ENCODE measurements around the gene VTA1. TPM values are rescaled to one million over a fixed set of nuclear protein-coding genes. Genes with fewer than 3 reads are reported as not detected.

The VTA1 gene
- total and polyA plus RNA-seq, 2 of the 8 experiments (the other 6 are each of a cell fraction or from before 2014, with no cell fraction given), result 63.6 to 67.0 TPM

DNA sequence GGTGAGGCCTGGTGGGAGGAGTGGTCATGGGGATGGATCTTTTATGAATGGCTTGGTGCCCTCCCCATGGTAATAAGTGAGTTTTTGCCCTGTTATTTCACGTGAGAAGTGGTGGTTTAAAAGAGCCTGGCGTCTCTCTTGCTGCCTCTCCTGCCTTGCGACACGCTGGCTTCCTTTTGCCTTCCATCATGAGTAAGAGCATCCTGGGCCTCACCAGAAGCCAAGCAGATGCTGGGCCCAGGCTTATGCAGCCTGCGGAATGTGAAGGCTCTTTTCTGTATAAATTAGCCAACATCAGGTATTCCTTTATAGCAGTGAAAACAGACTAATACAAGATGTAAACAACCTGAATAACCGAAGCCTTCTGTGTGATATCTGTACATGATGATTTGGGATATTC, 27.6 kb downstream of the VTA1 start:
- no peak for FAIRE-seq
- Histone ChIP-seq H4K91ac (replicated peaks; ENCODE audit: insufficient read length, low read length) (no peak overlapping the region), H2AK5ac (ENCODE audit: low read depth, low read length) (no peak overlapping the region), H3K14ac (ENCODE audit: insufficient read length) (no peak overlapping the region), H2BK5ac (ENCODE audit: low read depth, low read length) (no peak overlapping the region), H4K20me1 (replicated peaks in 1 of 2; ENCODE audit: control insufficient read depth in 1 of 2, insufficient read depth in 2 of 2, low read length in 2 of 2) (no peaks in the 10 kb centered on the region), H2AFZ (ENCODE audit: low read length) (no peak overlapping the region), H3K9ac (replicated peaks in 1 of 4; ENCODE audit: extremely low read depth in 1 of 4, low read depth in 3 of 4, low read length in 3 of 4) (no peak overlapping the region), H4K8ac (ENCODE audit: extremely low read depth, insufficient read depth, low read length) (no peak overlapping the region), H3K4ac (replicated peaks; ENCODE audit: insufficient read length, low read depth, low read length) (no peak overlapping the region), H3K56ac (replicated peaks; ENCODE audit: insufficient read length, low read depth, low read length) (no peak overlapping the region), H3K9me3 (ENCODE audit: insufficient read depth in 2 of 2, low read depth in 1 of 2, low read length in 1 of 2) (no peaks in the 10 kb centered on the region), H3K23ac (ENCODE audit: insufficient read length) (no peak overlapping the region), H3K4me2 (ENCODE audit: insufficient read depth in 1 of 2, low read depth in 2 of 2, low read length in 2 of 2) (no peak overlapping the region), H3K27me3 (replicated peaks in 1 of 4; ENCODE audit: control insufficient read depth in 3 of 4, extremely low read depth in 1 of 4, insufficient read depth in 3 of 4, low read length in 3 of 4) (no peaks in the 10 kb centered on the region), H3K18ac (ENCODE audit: extremely low read depth, low read length) (no peak overlapping the region), H3K23me2 (ENCODE audit: low read depth, low read length) (no peaks in the 10 kb centered on the region), H2BK12ac (ENCODE audit: low read depth, low read length) (no peak overlapping the region), H3K27ac (ENCODE audit: low read depth, low read length) (no peak overlapping the region), H4K5ac (ENCODE audit: insufficient read length, low read depth, low read length) (no peak overlapping the region), H2BK20ac (ENCODE audit: low read length) (no peak overlapping the region), H3K4me1 (replicated peaks in 1 of 4; ENCODE audit: control insufficient read depth in 3 of 4, insufficient read depth in 4 of 4, low read length in 3 of 4) (no peaks in the 10 kb centered on the region), H3K36me3 (ENCODE audit: control insufficient read depth in 2 of 4, insufficient read depth in 4 of 4, low read length in 3 of 4) (peaks cover 0 to 30% (median 7%) of the 10 kb centered on the region in 4 experiments; a peak in 4 of 8 replicates), H2BK120ac (replicated peaks; ENCODE audit: low read depth, low read length) (no peak overlapping the region), H3K79me1 (ENCODE audit: low read depth, low read length) (no peaks in the 10 kb centered on the region), H3K79me2 (ENCODE audit: control insufficient read depth in 1 of 2, insufficient read depth in 2 of 2, low read length in 2 of 2) (no peaks in the 10 kb centered on the region), H2BK15ac (ENCODE audit: low read length) (no peak overlapping the region), H3K4me3 (ENCODE audit: extremely low read depth in 1 of 4, insufficient read depth in 2 of 4, low read depth in 3 of 4, low read length in 4 of 4) (no peak overlapping the region)
- CTCF ChIA-PET (ENCODE audit: partially characterized antibody), result no interaction called here
- TF ChIP-seq TCF12 (IDR thresholded peaks at IDR 0.05; ENCODE audit: low read depth, low read length) (no peak), KDM1A (IDR thresholded peaks at IDR 0.05; ENCODE audit: borderline replicate concordance, low read length) (no peak), HDAC6 (IDR thresholded peaks at IDR 0.05; ENCODE audit: low read depth, low read length) (no peak), SIX5 (IDR thresholded peaks at IDR 0.05; ENCODE audit: low read depth, low read length) (no peak), TAF1 (IDR thresholded peaks at IDR 0.05; ENCODE audit: low read depth, low read length) (no peak), BRCA1 (IDR thresholded peaks at IDR 0.05; ENCODE audit: low read depth, low read length) (no peak), TBP (IDR thresholded peaks at IDR 0.05; ENCODE audit: low read depth, low read length) (no peak), RFX5 (IDR thresholded peaks at IDR 0.05; ENCODE audit: borderline replicate concordance, low read depth, low read length) (no peak), JUN (IDR thresholded peaks at IDR 0.05; ENCODE audit: low read depth, low read length) (no peak), BCL11A (IDR thresholded peaks at IDR 0.05; ENCODE audit: low read depth in 2 of 2, low read length in 2 of 2) (no peak), BACH1 (IDR thresholded peaks at IDR 0.05; ENCODE audit: low read length) (no peak), SIRT6 (IDR thresholded peaks at IDR 0.05; ENCODE audit: low read length) (no peak), SP1 (IDR thresholded peaks at IDR 0.05; ENCODE audit: low read depth, low read length) (no peak), GTF2F1 (IDR thresholded peaks at IDR 0.05; ENCODE audit: borderline replicate concordance, low read depth, low read length) (no peak), CBX5 (IDR thresholded peaks at IDR 0.05; ENCODE audit: low read depth, low read length) (no peak), KDM5A (IDR thresholded peaks at IDR 0.05; ENCODE audit: low read length) (no peak)
- TF ChIP-seq, protein P1, sequence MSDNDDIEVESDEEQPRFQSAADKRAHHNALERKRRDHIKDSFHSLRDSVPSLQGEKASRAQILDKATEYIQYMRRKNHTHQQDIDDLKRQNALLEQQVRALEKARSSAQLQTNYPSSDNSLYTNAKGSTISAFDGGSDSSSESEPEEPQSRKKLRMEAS (IDR thresholded peaks at IDR 0.05), result no peak
- 96% methylated on average over 6 of the region's 6 CpGs; no CpG with 5 or more reads in 1 of the 2 experiments for WGBS, 2 experiments (ENCODE audit: extremely low coverage in 1 of 2, insufficient coverage in 1 of 2, insufficient read length in 1 of 2, insufficient replicate concordance in 2 of 2, low coverage in 1 of 2, low lambda C conversion rate in 2 of 2, missing lambda C conversion rate in 1 of 2)
- POLR2A ChIA-PET (ENCODE audit: partially characterized antibody), result no interaction called here
- DNase-seq (ENCODE audit: low read depth in 1 of 2, low spot score in 2 of 2), result no peak

All from H1 (cell line).